CD4-positive, alpha-beta T cell (primary cell): ENCODE measurements around the gene ECHDC1. TPM values are rescaled to one million over a fixed set of nuclear protein-coding genes. Genes with fewer than 3 reads are reported as not detected.

Source experiments
- ATAC-seq: fragments of 200-7000 bp; cut with Tn5 transposase; one replicate; pipeline ENCODE4 v1.10.0; 2022; ENCODE audit warnings: mild to moderate bottlenecking; ENCODE audit not compliant: poor library complexity
- CTCF ChIA-PET: fragments of 350-600 bp; sonication (Branson Sonifier 250); formaldehyde crosslinking; loops from one replicate; lab custom pipeline; 2021; ENCODE audit warnings: antibody characterized with exemption, inconsistent platforms; lab: Charles Lee
- POLR2A ChIA-PET: fragments of 350-600 bp; sonication (Branson Sonifier 250); formaldehyde crosslinking; loops from one replicate; lab custom pipeline; 2021; ENCODE audit warnings: antibody characterized with exemption, inconsistent platforms; lab: Charles Lee
- DNase-seq, 14 experiments: peaks; one replicate each; pipeline ENCODE4 v3.0.0-alpha.2; 2013 to 2020; ENCODE audit warnings: mixed read lengths in 2 of 14
- H3K27ac ChIP-seq, 2 donors: one replicate each; pipeline versions ENCODE4 v1.5.1 to v1.7.0; 2013; ENCODE audit warnings: low read length in 2 of 2, low read depth in 1 of 2, mild to moderate bottlenecking in 1 of 2
- H3K27me3 ChIP-seq, 2 experiments: 1 replicate in 1 of 2; 2 replicates in 1 of 2; pipeline versions ENCODE4 v1.6.1 to v1.7.0; 2013; ENCODE audit warnings: low read length in 2 of 2, control low read depth in 1 of 2, mild to moderate bottlenecking in 1 of 2, moderate library complexity in 1 of 2; ENCODE audit not compliant: insufficient read depth in 2 of 2, control insufficient read depth in 1 of 2
- H3K36me3 ChIP-seq: one replicate; pipeline ENCODE4 v1.6.1; 2013; ENCODE audit warnings: low read length, control low read depth; ENCODE audit not compliant: insufficient read depth
- H3K4me1 ChIP-seq: one replicate; pipeline ENCODE4 v1.6.1; 2013; ENCODE audit warnings: low read length, control low read depth; ENCODE audit not compliant: insufficient read depth
- H3K4me3 ChIP-seq: one replicate; pipeline ENCODE4 v1.5.1; 2013; ENCODE audit warnings: mild to moderate bottlenecking, low read length, moderate library complexity
- H3K9me3 ChIP-seq, 2 experiments: 1 replicate in 1 of 2; 2 replicates in 1 of 2; pipeline versions ENCODE4 v1.6.1 to v1.7.0; 2013; ENCODE audit warnings: low read length in 2 of 2, mild to moderate bottlenecking in 2 of 2, control low read depth in 1 of 2, moderate library complexity in 1 of 2; ENCODE audit not compliant: control insufficient read depth in 1 of 2, insufficient read depth in 1 of 2
- H3K27ac Mint-ChIP-seq: one replicate; pipeline ENCODE4 v1.8.0; 2020; ENCODE audit warnings: mixed read lengths
- H3K27me3 Mint-ChIP-seq: one replicate; pipeline ENCODE4 v1.8.0; 2021; ENCODE audit warnings: mixed read lengths
- H3K36me3 Mint-ChIP-seq: one replicate; pipeline ENCODE4 v1.8.0; 2021; ENCODE audit warnings: low read depth, mixed read lengths
- H3K4me1 Mint-ChIP-seq: one replicate; pipeline ENCODE4 v1.8.0; 2021; ENCODE audit warnings: low read depth, mixed read lengths
- H3K4me3 Mint-ChIP-seq: one replicate; pipeline ENCODE4 v1.8.0; 2020; ENCODE audit warnings: mild to moderate bottlenecking, mixed read lengths
- H3K9me3 Mint-ChIP-seq: one replicate; pipeline ENCODE4 v1.8.0; 2020; ENCODE audit warnings: mixed read lengths
- intact Hi-C, 2 experiments: fragments of 100-400 bp; cut with DNase I in 1 of 2; cut with micrococcal nuclease in 1 of 2; formaldehyde crosslinking; loops; one replicate each; pipeline versions ENCODE4 v1.15.1 to v1.9.0; 2023 to 2025; cut with DNase I, micrococcal nuclease
- total RNA-seq, 174 experiments: library from RNA in 2 of 174; stranded (reverse) in 2 of 174; gene quantifications; one replicate each; pipeline ENCODE4 v1.2.3 and lab custom pipeline; 2021 to 2026
- TF ChIP-seq, protein P1 (sequence below): fragments of 200-600 bp; IDR thresholded peaks from one replicate; pipeline ENCODE4 v1.8.0; 2022; ENCODE audit warnings: antibody characterized with exemption, mild to moderate bottlenecking

The ECHDC1 gene
- total RNA-seq, 2 experiments from 2014 or later: 6.5 to 7.4 TPM

DNA sequence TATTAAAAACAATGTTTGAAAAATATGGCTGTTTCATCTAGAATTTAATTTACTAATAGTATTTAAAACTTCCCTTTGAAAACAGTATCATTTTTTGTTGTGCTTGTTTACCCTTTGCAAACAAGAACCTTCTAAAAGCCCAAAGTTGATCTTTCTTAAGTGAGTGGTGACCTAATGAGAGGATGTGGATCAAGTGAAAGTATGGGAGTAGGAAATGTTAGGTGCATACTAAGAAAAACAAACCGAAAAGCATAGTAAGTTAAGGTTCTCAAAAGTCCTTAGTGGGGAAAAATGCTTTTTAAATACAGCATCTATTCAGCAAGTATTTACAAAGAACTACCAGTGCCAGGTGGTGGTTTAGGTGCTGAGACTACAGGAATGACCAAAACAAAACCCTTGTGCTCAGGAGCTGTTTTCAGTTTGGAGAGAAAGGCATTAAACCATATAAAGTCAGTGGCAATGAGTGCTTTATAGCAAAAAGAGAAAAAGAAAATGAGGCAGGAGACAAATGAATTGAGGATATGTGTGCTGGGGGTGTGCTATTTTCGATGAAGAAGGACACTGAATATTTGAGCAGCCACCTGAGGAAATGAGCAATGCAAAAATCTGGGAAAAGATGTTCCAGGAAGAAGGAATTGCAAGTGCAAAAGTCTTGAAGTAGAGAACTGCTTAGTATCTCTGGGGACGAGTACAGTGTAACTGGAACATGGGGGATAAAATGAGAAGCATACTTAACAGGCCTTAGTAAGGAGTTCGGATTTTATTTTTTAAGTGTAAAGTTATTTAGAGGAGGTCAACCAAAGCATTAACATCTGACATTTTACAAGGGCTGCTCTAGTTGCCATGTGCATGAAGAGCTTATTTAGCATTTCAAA lies 52.8 kb downstream of the ECHDC1 start:
- no peak overlapping the region for H3K4me3 Mint-ChIP-seq
- no peaks in the 10 kb centered on the region for H3K27me3 ChIP-seq
- H3K27ac Mint-ChIP-seq: peak overlapping the region; percentile 38

DNA sequence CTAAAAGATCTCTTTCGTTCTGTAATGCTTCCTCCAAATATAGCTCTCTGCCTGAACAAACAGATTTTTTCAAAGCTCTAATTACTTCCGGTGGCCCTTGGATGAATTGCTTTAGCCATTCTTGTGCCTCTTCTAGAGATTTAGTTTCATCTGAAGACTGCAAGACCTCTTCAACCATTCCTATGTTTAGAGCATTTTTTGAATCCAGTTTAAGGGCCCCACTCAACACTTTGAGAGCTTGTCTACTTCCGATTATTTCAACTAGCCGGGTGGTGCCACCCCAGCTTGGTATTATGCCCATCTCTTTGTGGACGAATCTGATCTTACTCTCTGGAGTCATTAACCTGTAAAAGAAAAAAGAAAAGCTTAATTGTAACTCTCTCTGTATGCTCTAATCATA lies 53.5 kb downstream of the ECHDC1 start:
- DNase-seq (no peak), ATAC-seq (no peak)
- peaks cover 45% of the 10 kb centered on the region for H3K36me3 ChIP-seq
- CTCF ChIA-PET: interaction anchor here (1.3 to 2.2 kb wide), 3 partner anchors 10 to 23 kb away, joined by 5 to 8 read pairs (median 5); partner anchors contain the start of gene RNF146
- H3K9me3 ChIP-seq: no peaks in the 10 kb centered on the region
- POLR2A ChIA-PET: interaction anchor here (2.3 kb wide), 1 partner anchor 23 kb away, joined by 12 read pairs; the partner anchor contains the start of gene RNF146
- H3K27ac Mint-ChIP-seq: peak overlapping the region; percentile 38
- no peaks in the 10 kb centered on the region for H3K4me1 ChIP-seq
- TF ChIP-seq, protein P1, sequence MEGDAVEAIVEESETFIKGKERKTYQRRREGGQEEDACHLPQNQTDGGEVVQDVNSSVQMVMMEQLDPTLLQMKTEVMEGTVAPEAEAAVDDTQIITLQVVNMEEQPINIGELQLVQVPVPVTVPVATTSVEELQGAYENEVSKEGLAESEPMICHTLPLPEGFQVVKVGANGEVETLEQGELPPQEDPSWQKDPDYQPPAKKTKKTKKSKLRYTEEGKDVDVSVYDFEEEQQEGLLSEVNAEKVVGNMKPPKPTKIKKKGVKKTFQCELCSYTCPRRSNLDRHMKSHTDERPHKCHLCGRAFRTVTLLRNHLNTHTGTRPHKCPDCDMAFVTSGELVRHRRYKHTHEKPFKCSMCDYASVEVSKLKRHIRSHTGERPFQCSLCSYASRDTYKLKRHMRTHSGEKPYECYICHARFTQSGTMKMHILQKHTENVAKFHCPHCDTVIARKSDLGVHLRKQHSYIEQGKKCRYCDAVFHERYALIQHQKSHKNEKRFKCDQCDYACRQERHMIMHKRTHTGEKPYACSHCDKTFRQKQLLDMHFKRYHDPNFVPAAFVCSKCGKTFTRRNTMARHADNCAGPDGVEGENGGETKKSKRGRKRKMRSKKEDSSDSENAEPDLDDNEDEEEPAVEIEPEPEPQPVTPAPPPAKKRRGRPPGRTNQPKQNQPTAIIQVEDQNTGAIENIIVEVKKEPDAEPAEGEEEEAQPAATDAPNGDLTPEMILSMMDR: no peak
- intact Hi-C loops: no loop called here
- H3K4me1 Mint-ChIP-seq: peaks cover 42% of the 10 kb centered on the region
- no peak overlapping the region for H3K4me3 ChIP-seq
- no peaks in the 10 kb centered on the region for H3K27me3 Mint-ChIP-seq
- H3K4me3 Mint-ChIP-seq: no peak overlapping the region
- peaks cover 56% of the 10 kb centered on the region for H3K36me3 Mint-ChIP-seq
- H3K27ac ChIP-seq: no peak overlapping the region
- H3K27me3 ChIP-seq: no peaks in the 10 kb centered on the region
- H3K9me3 Mint-ChIP-seq: no peaks in the 10 kb centered on the region

More for the DNA sequence above, 52.8 kb downstream of the ECHDC1 start:
- TF ChIP-seq, protein P1: no peak
- H3K4me1 ChIP-seq: no peaks in the 10 kb centered on the region
- no peaks in the 10 kb centered on the region for H3K9me3 ChIP-seq
- no peak overlapping the region for H3K27ac ChIP-seq
- peaks cover 43% of the 10 kb centered on the region for H3K36me3 ChIP-seq
- Mint-ChIP-seq H3K9me3 (no peaks in the 10 kb centered on the region), H3K36me3 (peaks cover 55% of the 10 kb centered on the region), H3K4me1 (peaks cover 42% of the 10 kb centered on the region), H3K27me3 (no peaks in the 10 kb centered on the region)
- ChIA-PET POLR2A (interaction anchor here (0.7 to 2.3 kb wide), 5 partner anchors 8 to 52 kb away, joined by 3 to 12 read pairs (median 3); partner anchors contain the start of gene RNF146), CTCF (interaction anchor here (0.8 to 4.3 kb wide), 9 partner anchors 11 to 1334 kb away, joined by 3 to 14 read pairs (median 5); partner anchors contain the start of genes HINT3 and RNF146)
- no peak overlapping the region for H3K4me3 ChIP-seq
- DNase-seq (no peak), ATAC-seq (no peak)
- intact Hi-C loops: no loop called here

DNA sequence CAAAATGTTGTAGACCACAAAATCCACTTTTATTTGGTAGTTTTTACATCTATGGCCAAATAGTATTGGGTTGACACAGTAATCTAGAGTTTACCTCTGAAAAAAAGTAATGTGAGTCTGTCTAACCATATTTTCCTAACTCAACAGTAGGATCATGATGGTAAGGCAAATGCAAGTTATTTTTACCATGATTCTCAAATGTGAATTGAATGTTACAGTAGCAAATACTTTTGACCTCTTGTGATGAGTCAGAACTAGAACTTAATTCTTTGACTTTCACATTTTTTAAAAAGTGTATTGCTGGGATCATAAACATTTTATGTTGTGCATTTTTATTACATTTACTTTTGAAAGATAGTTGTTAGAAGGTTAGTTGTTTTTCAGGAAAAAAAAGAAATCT lies 54.7 kb downstream of the ECHDC1 start:
- Histone ChIP-seq H3K27me3 (no peaks in the 10 kb centered on the region), H3K4me1 (no peaks in the 10 kb centered on the region), H3K4me3 (no peak overlapping the region), H3K27ac (no peak overlapping the region), H3K9me3 (no peaks in the 10 kb centered on the region), H3K36me3 (peaks cover 42% of the 10 kb centered on the region)
- Mint-ChIP-seq H3K27ac (no peak overlapping the region), H3K36me3 (peaks cover 65% of the 10 kb centered on the region), H3K9me3 (no peaks in the 10 kb centered on the region), H3K27me3 (no peaks in the 10 kb centered on the region), H3K4me3 (no peak overlapping the region), H3K4me1 (peaks cover 42% of the 10 kb centered on the region)
- intact Hi-C loops: no loop called here
- ATAC-seq: no peak
- TF ChIP-seq, protein P1: no peak
- ChIA-PET CTCF (no interaction called here), POLR2A (no interaction called here)
- no peak for DNase-seq
